IMR-90 (cell line): Measurements from ENCODE around the gene TMEM45A.
"Not testable (repeated sequence)": the region's sequence is repeated elsewhere in the genome, so short reads cannot be mapped to it uniquely, and the experiment has no call there.

Experiments used
- BHLHE40 ChIP-seq: fragments of 150-350 bp; IDR thresholded peaks from 2 replicates; pipeline ENCODE4 v1.6.1; 2016; ENCODE audit warnings: mild to moderate bottlenecking, low read depth, low read length
- FOS ChIP-seq: fragments of 150-350 bp; IDR thresholded peaks from 2 replicates; pipeline ENCODE4 v1.6.1; 2016; ENCODE audit warnings: low read depth, low read length
- MAFK ChIP-seq: IDR thresholded peaks from 2 replicates; pipeline ENCODE4 v1.6.1; 2012; ENCODE audit warnings: low read depth, low read length, improper control_type of control experiment
- MXI1 ChIP-seq: IDR thresholded peaks from 2 replicates; pipeline ENCODE4 v1.6.1; 2012; ENCODE audit warnings: low read depth, mild to moderate bottlenecking, low read length, moderate library complexity, borderline replicate concordance
- POLR2A ChIP-seq: IDR thresholded peaks from 2 replicates; pipeline ENCODE4 v1.6.1; 2012; ENCODE audit warnings: mild to moderate bottlenecking, low read depth, low read length
- RAD21 ChIP-seq: IDR thresholded peaks from 2 replicates; pipeline ENCODE4 v1.6.1; 2012; ENCODE audit warnings: low read length, improper control_type of control experiment
- RCOR1 ChIP-seq: IDR thresholded peaks from 2 replicates; pipeline ENCODE4 v1.6.1; 2012; ENCODE audit warnings: mild to moderate bottlenecking, low read length, improper control_type of control experiment; ENCODE audit not compliant: insufficient replicate concordance
- RFX5 ChIP-seq: IDR thresholded peaks from 2 replicates; pipeline ENCODE4 v1.8.0; 2012; ENCODE audit warnings: low read depth, mild to moderate bottlenecking, low read length, moderate library complexity
- TF ChIP-seq, protein P1 (sequence below): conservative IDR thresholded peaks from 2 replicates; pipeline ENCODE4 v1.5.1; 2012; ENCODE audit warnings: mild to moderate bottlenecking, low read depth, low read length, improper control_type of control experiment

DNA sequence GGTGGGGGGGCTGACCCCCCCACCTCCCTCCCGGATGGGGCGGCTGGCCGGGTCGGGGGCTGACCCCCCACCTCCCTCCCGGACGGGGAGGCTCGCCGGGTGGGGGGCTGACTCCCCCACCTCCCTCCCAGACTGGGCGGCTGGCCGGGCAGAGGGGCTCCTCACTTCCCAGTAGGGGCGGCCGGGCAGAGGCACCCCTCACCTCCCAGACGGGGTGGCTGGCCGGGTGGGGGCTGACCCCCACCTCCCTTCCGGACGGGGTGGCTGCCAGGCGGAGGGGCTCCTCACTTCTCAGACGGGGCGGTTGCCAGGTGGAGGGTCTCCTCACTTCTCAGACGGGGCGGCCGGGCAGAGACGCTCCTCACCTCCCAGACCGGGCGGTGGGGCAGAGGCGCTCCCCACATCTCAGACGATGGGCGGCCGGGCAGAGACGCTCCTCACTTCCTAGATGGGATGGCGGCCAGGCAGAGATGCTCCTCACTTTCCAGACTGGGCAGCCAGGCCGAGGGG lies 14.5 kb upstream of the TMEM45A start:
- TF ChIP-seq, protein P1, sequence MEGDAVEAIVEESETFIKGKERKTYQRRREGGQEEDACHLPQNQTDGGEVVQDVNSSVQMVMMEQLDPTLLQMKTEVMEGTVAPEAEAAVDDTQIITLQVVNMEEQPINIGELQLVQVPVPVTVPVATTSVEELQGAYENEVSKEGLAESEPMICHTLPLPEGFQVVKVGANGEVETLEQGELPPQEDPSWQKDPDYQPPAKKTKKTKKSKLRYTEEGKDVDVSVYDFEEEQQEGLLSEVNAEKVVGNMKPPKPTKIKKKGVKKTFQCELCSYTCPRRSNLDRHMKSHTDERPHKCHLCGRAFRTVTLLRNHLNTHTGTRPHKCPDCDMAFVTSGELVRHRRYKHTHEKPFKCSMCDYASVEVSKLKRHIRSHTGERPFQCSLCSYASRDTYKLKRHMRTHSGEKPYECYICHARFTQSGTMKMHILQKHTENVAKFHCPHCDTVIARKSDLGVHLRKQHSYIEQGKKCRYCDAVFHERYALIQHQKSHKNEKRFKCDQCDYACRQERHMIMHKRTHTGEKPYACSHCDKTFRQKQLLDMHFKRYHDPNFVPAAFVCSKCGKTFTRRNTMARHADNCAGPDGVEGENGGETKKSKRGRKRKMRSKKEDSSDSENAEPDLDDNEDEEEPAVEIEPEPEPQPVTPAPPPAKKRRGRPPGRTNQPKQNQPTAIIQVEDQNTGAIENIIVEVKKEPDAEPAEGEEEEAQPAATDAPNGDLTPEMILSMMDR: not testable (repeated sequence)
- TF ChIP-seq POLR2A, MAFK, RAD21, RFX5, FOS, RCOR1, BHLHE40, MXI1: not testable (repeated sequence)
